Cardiac muscle cell (in vitro differentiated cells and primary cell): ENCODE measurements around the gene UCP2. TPM values are rescaled to one million over a fixed set of nuclear protein-coding genes. Genes with fewer than 3 reads are reported as not detected.

Experiments
- DNase-seq, 2 donors: peaks; one replicate each; pipeline versions ENCODE4 v3.0.0 to v3.0.0-alpha.2; 2010 to 2017; ENCODE audit warnings: low read depth in 1 of 2, low spot score in 1 of 2
- H3K27ac ChIP-seq: fragments of 200-600 bp; sonication (generic); 2 replicates; pipeline ENCODE4 v1.5.1; 2016
- H3K27me3 ChIP-seq: fragments of 200-600 bp; sonication (generic); 2 replicates; pipeline ENCODE4 v1.6.0; 2016; ENCODE audit warnings: control low read depth
- H3K36me3 ChIP-seq: fragments of 200-600 bp; sonication (generic); 2 replicates; pipeline ENCODE4 v1.5.1; 2016; ENCODE audit warnings: control low read depth
- H3K4me1 ChIP-seq: fragments of 200-600 bp; sonication (generic); 2 replicates; pipeline ENCODE4 v1.8.1; 2017; ENCODE audit warnings: low read depth, mild to moderate bottlenecking, mixed run types
- H3K4me3 ChIP-seq: fragments of 200-600 bp; sonication (generic); 2 replicates; pipeline ENCODE4 v1.5.1; 2016; ENCODE audit warnings: mild to moderate bottlenecking
- H3K9me3 ChIP-seq: fragments of 200-600 bp; sonication (generic); 2 replicates; pipeline ENCODE4 v1.5.1; 2017; ENCODE audit warnings: low read depth, mild to moderate bottlenecking, control low read depth
- polyA plus RNA-seq: library from polyadenylated mRNA; unstranded; fragments of >200 nt; fragmentation: Nextera tagmentation; extraction: Ambion mirVana; gene quantifications from 2 replicates; pipeline ENCODE4 v1.2.1, GENCODE V29; 2016
- total RNA-seq: library from RNA; depleted of rRNA; stranded (reverse); fragments of >200 nt; gene quantifications from 2 replicates; pipeline ENCODE4 v1.2.3, GENCODE V29; 2016
- TF ChIP-seq, protein P1 (sequence below): IDR thresholded peaks from 2 replicates; pipeline ENCODE4 v1.5.1; 2012; ENCODE audit warnings: low read depth, mild to moderate bottlenecking, low read length

Gene UCP2
- total and polyA plus RNA-seq, 2 experiments from 2014 or later, result 25.9 to 34.8 TPM

DNA sequence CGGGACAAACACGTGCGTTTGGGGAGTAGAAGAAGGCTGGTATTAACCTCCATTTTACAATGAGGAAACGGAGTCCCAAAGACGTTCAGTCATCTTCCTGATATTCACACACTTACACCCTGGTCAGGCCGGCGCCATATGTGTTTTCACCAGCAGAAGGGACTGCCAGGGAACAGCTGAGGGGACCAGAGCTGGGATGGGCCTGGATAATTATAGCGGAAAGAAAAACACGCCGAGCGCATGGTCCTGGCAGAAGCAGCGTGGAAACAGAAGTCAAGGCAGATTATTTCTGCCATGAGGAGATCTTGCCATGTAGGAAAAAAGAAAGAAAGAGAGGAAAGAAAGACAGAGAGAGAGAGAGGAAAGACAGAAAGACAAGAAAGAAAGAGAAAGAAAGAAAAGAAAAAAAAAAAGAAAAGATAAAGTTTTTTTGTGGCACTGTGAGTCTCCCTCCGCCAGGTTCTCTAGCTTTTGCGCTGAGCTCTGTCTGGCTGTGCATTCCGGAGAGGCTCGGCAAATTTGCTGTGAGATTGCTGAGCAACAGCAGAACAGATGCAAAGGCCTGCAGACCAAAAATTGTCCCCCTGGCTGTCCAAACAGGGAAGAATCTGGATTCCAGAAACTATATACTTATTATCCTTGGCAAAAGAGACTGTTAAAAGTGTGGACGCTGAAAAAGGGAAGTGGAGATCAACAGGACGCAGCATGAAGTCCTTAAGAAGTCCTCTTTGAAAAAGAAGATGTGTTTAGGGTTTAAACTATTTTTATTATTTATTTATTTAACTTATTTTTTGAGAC, 1.3 kb upstream of the UCP2 start:
- no peak for DNase-seq
- TF ChIP-seq, protein P1, sequence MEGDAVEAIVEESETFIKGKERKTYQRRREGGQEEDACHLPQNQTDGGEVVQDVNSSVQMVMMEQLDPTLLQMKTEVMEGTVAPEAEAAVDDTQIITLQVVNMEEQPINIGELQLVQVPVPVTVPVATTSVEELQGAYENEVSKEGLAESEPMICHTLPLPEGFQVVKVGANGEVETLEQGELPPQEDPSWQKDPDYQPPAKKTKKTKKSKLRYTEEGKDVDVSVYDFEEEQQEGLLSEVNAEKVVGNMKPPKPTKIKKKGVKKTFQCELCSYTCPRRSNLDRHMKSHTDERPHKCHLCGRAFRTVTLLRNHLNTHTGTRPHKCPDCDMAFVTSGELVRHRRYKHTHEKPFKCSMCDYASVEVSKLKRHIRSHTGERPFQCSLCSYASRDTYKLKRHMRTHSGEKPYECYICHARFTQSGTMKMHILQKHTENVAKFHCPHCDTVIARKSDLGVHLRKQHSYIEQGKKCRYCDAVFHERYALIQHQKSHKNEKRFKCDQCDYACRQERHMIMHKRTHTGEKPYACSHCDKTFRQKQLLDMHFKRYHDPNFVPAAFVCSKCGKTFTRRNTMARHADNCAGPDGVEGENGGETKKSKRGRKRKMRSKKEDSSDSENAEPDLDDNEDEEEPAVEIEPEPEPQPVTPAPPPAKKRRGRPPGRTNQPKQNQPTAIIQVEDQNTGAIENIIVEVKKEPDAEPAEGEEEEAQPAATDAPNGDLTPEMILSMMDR, result no peak
- Histone ChIP-seq H3K27ac (peak overlapping the region; percentile 58), H3K4me1 (peaks cover 8% of the 10 kb centered on the region), H3K4me3 (peak overlapping the region; percentile 45), H3K36me3 (no peaks in the 10 kb centered on the region), H3K9me3 (no peaks in the 10 kb centered on the region), H3K27me3 (no peaks in the 10 kb centered on the region)

DNA sequence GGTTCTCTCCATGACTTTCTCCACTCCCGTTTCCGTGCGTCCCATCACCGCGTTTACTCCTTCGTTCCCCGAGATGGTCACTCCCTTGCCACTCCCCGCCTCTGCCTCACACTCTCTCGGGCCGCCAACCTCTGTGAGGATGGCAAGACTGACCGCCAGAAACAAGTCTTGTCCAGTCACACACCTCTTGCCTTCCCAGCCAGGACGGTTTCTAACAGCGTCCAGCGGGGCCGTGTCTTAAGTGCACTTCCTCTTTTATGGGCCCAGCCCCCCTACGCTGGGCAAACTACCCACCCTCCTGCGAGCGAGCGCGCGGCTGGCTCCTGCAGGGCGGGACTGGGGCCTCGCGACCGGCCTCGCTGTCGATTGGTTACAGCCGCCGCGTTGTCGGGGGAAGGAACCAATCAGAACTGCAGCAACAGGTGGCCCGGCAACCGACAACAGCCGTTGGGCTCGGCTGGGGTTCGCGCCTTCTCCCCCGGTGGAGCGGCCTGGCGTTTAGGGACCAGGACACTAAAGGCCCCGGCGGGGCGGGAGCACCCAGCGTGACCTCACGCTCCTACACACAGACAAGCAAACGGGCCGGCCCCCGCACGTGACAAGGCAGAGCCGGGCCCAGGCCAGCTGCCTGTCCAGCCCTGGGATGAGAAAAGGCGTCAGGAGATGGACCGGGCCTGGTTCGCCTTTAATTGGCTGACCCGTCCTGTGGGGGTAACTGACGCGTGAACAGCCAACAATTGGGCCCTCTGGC, 522 bp upstream of the UCP2 start:
- DNase-seq, result peak; percentile 86 to 93
- Histone ChIP-seq H3K36me3 (no peaks in the 10 kb centered on the region), H3K9me3 (no peaks in the 10 kb centered on the region), H3K27ac (peak overlapping the region; percentile 58), H3K27me3 (no peaks in the 10 kb centered on the region), H3K4me3 (peak overlapping the region; percentile 45), H3K4me1 (peaks cover 8% of the 10 kb centered on the region)
- TF ChIP-seq, protein P1, result no peak

DNA sequence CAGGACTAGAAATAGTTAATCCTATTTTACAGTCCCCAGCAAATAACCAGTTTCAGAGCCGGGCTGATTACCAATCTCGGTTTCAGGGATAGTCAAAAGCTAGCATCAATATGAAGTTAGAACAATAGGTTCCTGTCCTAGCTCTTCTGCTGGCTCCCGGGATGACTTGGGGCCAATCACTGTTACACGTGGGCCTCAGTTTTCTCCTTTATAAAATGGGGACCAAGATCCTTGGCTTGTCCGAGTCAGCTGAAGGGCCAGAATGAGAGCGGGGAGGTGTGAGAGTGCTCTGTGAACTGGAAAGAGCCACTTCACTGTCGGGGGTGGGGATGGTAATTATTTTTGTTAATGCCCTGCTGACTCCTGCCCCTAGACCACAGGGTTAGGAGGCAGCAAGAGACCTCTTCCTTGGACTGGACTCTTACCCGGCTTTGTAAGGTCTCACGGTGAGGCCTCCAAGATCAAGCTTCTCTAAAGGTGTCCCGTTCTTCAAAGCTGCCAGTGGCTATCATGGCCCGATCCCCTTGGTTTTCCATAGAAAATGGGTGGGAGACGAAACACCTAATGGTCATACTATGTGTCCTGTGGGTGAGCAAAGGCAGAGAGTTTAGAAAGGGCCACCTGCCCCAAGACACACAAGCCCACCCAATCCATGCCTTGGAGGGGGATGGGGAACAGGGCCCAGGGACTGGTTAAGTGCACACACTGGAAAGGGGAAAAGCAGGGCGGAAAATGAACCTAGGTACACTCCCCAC, 1.4 kb downstream of the UCP2 start:
- H3K27ac ChIP-seq, result no peak overlapping the region
- peaks cover 8% of the 10 kb centered on the region for H3K4me1 ChIP-seq
- no peak for DNase-seq
- TF ChIP-seq, protein P1, result no peak
- no peaks in the 10 kb centered on the region for H3K27me3 ChIP-seq
- H3K4me3 ChIP-seq, result no peak overlapping the region
- H3K9me3 ChIP-seq, result no peaks in the 10 kb centered on the region
- H3K36me3 ChIP-seq, result peaks cover 3% of the 10 kb centered on the region

GRCh38 chr11:73980001-73980961, 2.4 kb downstream of the UCP2 start:
- TF ChIP-seq, protein P1, result no peak
- Histone ChIP-seq H3K9me3 (no peaks in the 10 kb centered on the region), H3K36me3 (peaks cover 7% of the 10 kb centered on the region), H3K27me3 (no peaks in the 10 kb centered on the region), H3K4me1 (peaks cover 8% of the 10 kb centered on the region), H3K4me3 (no peak overlapping the region), H3K27ac (no peak overlapping the region)
- no peak for DNase-seq
